GM12891 (cell line): Measurements from ENCODE around the gene WAC.

ENCODE experiments used
- DNase-seq: peaks from one replicate; pipeline ENCODE4 v3.0.0; 2011; ENCODE audit warnings: low spot score; ENCODE audit not compliant: insufficient read length
- FAIRE-seq: peaks from 2 replicates; lab custom pipeline; 2011; peaks lifted over from hg19 to GRCh38; lab: Jason Lieb, UNC
- PAX5 ChIP-seq: IDR thresholded peaks from 2 replicates; pipeline ENCODE4 v1.6.1; 2011; ENCODE audit warnings: low read length, moderate library complexity, mild to moderate bottlenecking; ENCODE audit not compliant: insufficient read depth, severe bottlenecking
- POLR2A ChIP-seq: IDR thresholded peaks from 2 replicates; pipeline ENCODE4 v1.6.1; 2011; ENCODE audit warnings: low read depth, low read length, control low read depth
- POLR2AphosphoS5 ChIP-seq: IDR thresholded peaks from 2 replicates; pipeline ENCODE4 v1.6.1; 2011; ENCODE audit warnings: low read depth, low read length, control low read depth
- POU2F2 ChIP-seq: IDR thresholded peaks from 2 replicates; pipeline ENCODE4 v1.6.1; 2011; ENCODE audit warnings: low read depth, mild to moderate bottlenecking, control low read depth, low read length, moderate library complexity
- SPI1 ChIP-seq: IDR thresholded peaks from 2 replicates; pipeline ENCODE4 v1.6.1; 2011; ENCODE audit warnings: low read depth, low read length, control low read depth
- TAF1 ChIP-seq: IDR thresholded peaks from 2 replicates; pipeline ENCODE4 v1.6.1; 2011; ENCODE audit warnings: low read depth, low read length, control low read depth

The WAC gene

DNA sequence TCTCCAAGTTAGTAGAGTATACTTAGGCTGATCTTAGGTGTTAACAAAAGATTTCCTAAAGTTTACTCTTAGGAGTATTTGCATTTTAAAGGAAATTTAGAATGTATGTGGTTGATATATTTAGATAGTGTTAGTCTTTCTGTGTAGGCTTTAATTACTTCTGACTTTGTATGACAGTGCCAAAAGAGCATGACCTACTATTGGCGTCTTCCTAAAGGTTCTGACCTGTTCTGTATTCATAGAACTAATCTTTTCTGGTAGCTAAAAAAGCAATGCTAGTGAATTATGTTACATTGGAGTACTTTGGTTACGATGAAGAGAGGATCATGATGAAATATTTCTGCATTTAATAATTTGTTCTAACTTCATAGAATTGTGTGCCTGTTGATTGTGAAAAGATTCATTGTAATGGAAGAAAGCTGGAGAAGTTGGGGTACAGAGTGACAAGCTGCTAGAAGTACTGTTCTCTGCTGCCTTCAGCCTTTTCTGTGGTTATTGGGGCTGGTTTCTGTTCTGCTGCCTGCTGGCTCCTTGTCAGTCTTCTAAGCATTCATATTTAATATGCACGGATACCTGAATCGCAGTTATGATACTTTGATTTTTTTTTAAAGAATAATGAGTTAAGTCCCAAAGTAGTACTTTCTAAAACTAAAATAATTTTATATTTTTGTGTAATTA lies 13.2 kb downstream of the WAC start:
- no peak for DNase-seq
- no peak for TF ChIP-seq TAF1
- peak; percentile 84 for TF ChIP-seq SPI1
- TF ChIP-seq POLR2AphosphoS5, result no peak
- TF ChIP-seq PAX5, result no peak
- FAIRE-seq, result no peak

DNA sequence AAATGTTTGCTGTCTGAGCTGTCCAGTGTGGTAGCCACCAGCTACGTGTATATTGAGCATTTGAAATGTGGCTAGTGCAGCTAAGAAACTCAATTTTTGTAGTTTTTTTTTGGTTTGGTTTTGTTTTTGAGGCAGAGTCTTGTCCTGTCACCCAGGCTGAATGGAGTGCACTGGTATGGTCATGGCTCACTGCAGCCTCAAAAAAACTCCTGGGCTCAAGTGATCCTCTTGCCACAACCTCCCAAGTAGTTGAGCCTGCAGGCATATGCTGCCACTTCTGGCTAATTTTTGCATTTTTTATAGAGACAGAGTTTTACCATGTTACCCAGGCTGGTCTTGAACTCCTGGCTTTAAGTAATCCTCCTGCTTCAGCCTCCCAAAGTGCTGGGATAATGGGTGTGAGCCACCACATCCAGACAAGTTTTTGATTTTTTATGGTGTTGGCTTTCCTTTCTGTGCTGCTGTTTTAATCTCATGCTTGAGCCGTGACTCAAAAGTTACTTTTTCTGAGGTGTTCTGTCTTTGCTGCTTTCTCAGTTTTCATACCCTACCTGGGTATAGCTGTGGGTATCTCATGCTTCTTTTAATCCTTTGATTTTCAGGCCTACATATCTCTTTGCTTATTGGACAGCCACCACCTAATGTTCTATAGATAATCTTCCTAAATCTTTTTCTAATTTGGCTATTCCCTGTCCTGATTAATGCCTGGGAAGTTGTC lies 16.0 kb downstream of the WAC start:
- TF ChIP-seq TAF1 (no peak), POLR2AphosphoS5 (no peak), POU2F2 (no peak), SPI1 (no peak), PAX5 (no peak), POLR2A (no peak)
- DNase-seq, result no peak
- FAIRE-seq, result no peak

DNA sequence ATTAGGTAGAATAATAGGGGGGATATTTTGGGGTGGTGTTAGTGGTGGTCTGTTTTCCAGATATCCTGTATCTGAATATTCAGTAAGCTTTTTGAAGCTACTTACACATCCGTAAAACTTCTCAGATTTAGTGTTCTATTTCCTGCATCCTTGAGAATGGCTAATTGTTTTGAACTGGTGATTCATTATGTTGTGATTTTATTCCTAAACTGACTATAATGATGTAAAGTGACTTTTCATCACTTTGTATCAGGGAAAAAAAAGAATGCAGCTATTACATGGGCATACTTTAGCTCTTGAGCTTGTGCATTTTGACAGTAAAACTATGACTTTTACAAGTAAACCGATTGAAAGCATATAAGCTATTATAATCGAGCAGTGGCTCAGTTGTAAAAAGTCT lies 18.2 kb downstream of the WAC start:
- DNase-seq (no peak), FAIRE-seq (no peak)
- TF ChIP-seq TAF1, result no peak
- no peak for TF ChIP-seq SPI1

DNA sequence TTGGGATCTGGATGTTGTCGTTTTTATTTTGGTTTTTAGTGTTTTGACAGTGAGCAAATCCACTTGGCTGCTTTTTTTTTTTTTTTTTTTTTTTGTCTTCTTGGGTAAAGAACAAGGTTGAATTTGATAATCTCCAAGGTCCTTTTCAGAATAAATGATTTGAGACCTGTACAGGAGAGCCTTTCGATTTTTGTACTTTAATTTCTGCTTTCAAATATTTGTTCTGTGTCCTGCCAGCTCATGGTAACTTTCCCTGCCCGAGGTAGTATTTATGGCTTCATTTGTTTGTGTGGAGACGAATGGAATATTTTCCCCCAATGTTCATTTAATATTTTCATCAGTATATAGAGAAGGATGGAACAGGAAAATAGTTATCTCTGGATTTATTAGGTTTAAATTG lies 19.9 kb downstream of the WAC start:
- TF ChIP-seq SPI1, result no peak
- no peak for TF ChIP-seq TAF1
- no peak for TF ChIP-seq POLR2AphosphoS5
- TF ChIP-seq POU2F2, result no peak
- TF ChIP-seq POLR2A, result no peak
- no peak for TF ChIP-seq PAX5
- DNase-seq (no peak), FAIRE-seq (no peak)

DNA sequence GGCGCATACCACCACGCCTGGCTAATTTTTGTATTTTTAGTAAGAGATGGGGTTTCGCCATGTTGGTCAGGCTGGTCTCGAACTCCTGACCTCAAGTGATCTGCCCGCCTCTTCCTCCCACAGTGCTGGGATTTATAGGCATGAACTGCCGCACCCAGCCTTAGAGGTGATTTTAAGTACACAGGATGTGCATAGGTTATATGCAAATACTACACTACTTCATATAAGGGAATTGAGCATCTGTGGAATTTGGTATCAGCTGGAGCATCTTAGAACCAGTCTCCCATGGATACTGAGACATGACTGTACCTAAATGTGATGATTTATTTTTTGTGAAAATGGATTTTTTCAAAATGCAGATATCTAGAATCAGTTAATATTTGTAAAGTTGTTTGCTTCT lies 21.1 kb downstream of the WAC start:
- no peak for DNase-seq
- no peak for TF ChIP-seq PAX5
- TF ChIP-seq POLR2AphosphoS5, result no peak
- TF ChIP-seq POU2F2, result no peak
- no peak for TF ChIP-seq TAF1
- TF ChIP-seq POLR2A, result no peak
- TF ChIP-seq SPI1, result no peak
- FAIRE-seq, result no peak

DNA sequence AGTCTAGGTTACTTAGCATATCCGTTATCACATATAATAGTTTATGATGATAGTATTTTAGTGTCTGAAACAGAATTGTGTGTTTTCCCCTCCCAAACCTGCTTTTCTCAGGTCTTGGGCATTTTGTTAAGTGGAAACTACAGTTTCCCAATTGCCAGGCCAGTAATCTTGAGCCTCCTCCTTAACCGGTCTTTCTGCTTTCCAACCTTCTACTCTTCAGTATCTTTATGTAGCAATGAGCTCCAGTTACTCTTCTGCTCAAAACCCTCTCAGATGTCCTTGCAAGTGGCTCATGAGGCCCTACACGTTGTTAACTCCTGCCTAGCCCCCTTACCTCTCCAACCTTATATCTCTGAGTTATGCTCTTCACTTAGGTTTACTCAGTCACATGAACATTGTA lies 22.0 kb downstream of the WAC start:
- TF ChIP-seq POLR2AphosphoS5 (no peak), POLR2A (no peak; the same call in 1 of the 2 replicates), SPI1 (no peak), POU2F2 (no peak), PAX5 (no peak), TAF1 (no peak)
- FAIRE-seq (no peak), DNase-seq (no peak)

DNA sequence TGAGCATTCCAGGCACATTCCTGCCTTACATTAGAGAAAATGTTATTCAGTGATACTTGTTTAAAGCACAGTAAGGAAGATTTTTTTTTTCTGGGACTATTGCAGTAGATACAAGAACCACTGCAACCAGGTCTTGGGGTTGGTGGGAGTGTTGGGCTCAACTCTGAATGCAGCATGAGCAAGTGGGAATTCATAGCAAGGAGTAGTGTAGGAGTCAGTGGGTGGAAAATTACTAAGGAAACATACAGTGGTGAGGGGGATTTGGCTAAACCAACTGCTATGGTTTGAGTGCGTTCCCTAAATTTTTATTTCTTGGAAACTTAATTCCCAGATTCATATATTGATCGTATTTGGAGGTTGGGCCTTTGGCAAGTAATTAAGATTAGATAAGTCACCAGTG lies 22.4 kb downstream of the WAC start:
- no peak for FAIRE-seq
- no peak for TF ChIP-seq SPI1
- no peak for TF ChIP-seq POLR2A
- TF ChIP-seq TAF1, result no peak
- TF ChIP-seq POLR2AphosphoS5, result no peak
- no peak for TF ChIP-seq POU2F2
- no peak for TF ChIP-seq PAX5

DNA sequence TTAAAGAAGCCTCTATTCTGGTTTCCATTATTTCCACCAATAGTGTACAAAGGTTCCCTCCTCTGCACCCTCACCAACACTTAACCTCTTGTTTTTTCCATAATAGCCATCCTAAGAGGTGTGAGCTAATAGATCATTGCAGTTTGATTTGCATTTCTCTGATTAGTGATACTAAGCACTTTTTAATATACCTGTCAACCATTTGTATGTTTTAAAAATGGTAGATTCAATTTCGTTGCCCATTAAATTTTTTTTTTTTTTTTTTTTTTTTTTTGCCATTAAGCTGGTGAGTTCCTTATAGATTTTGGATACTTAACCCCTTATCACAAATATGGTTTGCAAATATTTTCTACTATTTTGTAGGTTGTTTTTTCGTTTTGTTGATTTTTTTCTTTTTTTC lies 23.2 kb downstream of the WAC start:
- no peak for DNase-seq
- FAIRE-seq, result no peak
- TF ChIP-seq SPI1 (no peak), POU2F2 (no peak), PAX5 (no peak), TAF1 (no peak), POLR2A (no peak), POLR2AphosphoS5 (no peak)

More for the DNA sequence above, 22.4 kb downstream of the WAC start:
- no peak for DNase-seq

DNA sequence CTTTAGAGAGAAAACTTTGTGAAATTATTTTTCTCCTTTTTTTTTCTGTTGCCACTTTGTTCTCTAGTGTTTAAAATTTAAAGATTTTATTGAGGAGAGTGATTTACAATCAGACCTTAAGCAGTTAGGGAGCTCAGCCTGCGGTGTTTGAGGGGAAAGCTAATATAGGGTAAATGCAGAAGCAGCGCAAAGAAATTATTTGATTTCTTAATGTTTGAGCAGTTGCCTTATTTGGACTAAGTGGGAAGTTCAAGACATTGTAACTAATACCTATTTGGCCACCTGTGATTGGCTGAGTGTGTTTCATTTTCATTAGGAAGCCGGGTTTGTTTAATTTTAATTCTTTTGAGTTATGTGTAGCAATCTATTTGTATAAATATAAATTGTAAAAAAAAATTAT lies 25.3 kb downstream of the WAC start:
- TF ChIP-seq SPI1 (no peak), PAX5 (no peak), POLR2AphosphoS5 (no peak), POU2F2 (no peak), POLR2A (no peak), TAF1 (no peak)
- DNase-seq (no peak), FAIRE-seq (no peak)

DNA sequence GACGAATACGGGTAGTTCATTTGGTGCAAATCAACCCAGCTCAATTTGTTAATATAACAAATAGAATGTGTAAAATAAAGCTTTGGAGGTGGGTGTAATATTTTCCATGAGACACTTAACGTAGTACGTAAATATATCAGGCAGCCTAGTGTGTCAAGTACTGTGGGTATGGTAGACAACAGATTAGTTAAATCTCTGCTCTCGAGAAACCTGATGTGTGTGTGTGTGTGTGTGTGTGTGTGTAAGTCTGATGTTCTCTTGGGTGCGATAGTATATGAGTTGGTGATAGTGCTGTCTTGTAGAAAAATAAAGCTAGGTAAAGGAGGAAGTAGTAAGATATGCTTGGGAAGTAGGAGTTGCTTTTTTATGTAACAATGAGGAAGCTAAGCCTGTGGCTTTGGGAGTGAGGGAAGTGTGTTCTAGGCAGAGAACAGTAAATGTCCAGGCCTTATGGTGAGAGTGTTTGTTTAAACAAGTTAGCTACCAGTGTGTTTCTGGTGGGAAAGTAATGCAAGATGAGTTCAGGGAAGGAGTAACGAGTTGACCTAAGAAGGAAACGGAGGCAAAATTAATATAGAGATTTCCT lies 26.1 kb downstream of the WAC start:
- DNase-seq, result no peak
- FAIRE-seq, result no peak
- TF ChIP-seq POLR2A (no peak), POU2F2 (no peak), PAX5 (no peak), POLR2AphosphoS5 (no peak), TAF1 (no peak), SPI1 (no peak)
